A549 (cell line): ENCODE results near the gene NAV3. TPM values are rescaled to one million over a fixed set of nuclear protein-coding genes. Genes with fewer than 3 reads are reported as not detected.

Experiments used
- ATAC-seq, 2 experiments: fragments of 200-7000 bp in 1 of 2; fragments of >200 bp in 1 of 2; cut with Nextera tagmentation in 1 of 2; cut with Tn5 transposase in 1 of 2; 3 replicates each; pipeline versions ENCODE4 v1.8.0 to v1.9.1; 2018 to 2020; ENCODE audit warnings: mild to moderate bottlenecking in 1 of 2, moderate library complexity in 1 of 2
- CTCF ChIA-PET: fragments of 300-600 bp; sonication (Branson Sonifier 250); formaldehyde crosslinking; extraction: SDS; loops from one replicate; lab custom pipeline; 2021; ENCODE audit warnings: antibody characterized with exemption, inconsistent platforms; lab: Yijun Ruan, JAX
- POLR2A ChIA-PET: fragments of 350-600 bp; formaldehyde crosslinking; extraction: SDS; loops from one replicate; lab custom pipeline; 2021; ENCODE audit warnings: antibody characterized with exemption, inconsistent platforms; lab: Yijun Ruan, JAX
- DNase-seq, 2 experiments: peaks; one replicate each; pipeline versions ENCODE4 v3.0.0 to v3.0.0-alpha.2; 2011 to 2016; ENCODE audit warnings: low read depth in 1 of 2, low spot score in 1 of 2
- FAIRE-seq: peaks from 2 replicates; lab custom pipeline; 2011; peaks lifted over from hg19 to GRCh38; lab: Jason Lieb, UNC
- H3K27ac ChIP-seq, 2 experiments: fragments of >200 bp; sonication (Bioruptor Twin); formaldehyde crosslinking; 3 replicates each; pipeline ENCODE4 v1.5.1; 2016 to 2017
- H3K4me1 ChIP-seq: fragments of >200 bp; sonication (Bioruptor Twin); formaldehyde crosslinking; 3 replicates; pipeline ENCODE4 v1.6.1; 2016
- H3K4me2 ChIP-seq: fragments of >200 bp; sonication (Bioruptor Twin); formaldehyde crosslinking; 3 replicates; pipeline ENCODE4 v1.6.1; 2016
- H3K4me3 ChIP-seq: fragments of >200 bp; sonication (Bioruptor Twin); formaldehyde crosslinking; 3 replicates; pipeline ENCODE4 v1.5.1; 2016
- H3K9me3 ChIP-seq: fragments of >200 bp; sonication (Bioruptor Twin); formaldehyde crosslinking; 3 replicates; pipeline ENCODE4 v1.6.1; 2016
- BHLHE40 ChIP-seq: IDR thresholded peaks from 2 replicates; pipeline ENCODE4 v1.6.1; 2012; ENCODE audit warnings: low read depth, low read length, inconsistent platforms
- CBX2 ChIP-seq: fragments of 200-600 bp; sonication (generic); IDR thresholded peaks from 2 replicates; pipeline ENCODE4 v1.6.1; 2016; ENCODE audit warnings: low read depth, mild to moderate bottlenecking, borderline replicate concordance
- CEBPB ChIP-seq, 2 experiments: fragments of >200 bp in 1 of 2; sonication (Bioruptor Twin) in 1 of 2; formaldehyde crosslinking in 1 of 2; IDR thresholded peaks; 2 replicates each; pipeline ENCODE4 v1.6.1; 2012 to 2016
- EHF ChIP-seq: fragments of 250-450 bp; sonication (Bioruptor Pico); IDR thresholded peaks from 2 replicates; pipeline ENCODE4 v1.5.0; 2020; ENCODE audit warnings: mild to moderate bottlenecking
- EHMT2 ChIP-seq: fragments of 200-600 bp; sonication (generic); IDR thresholded peaks from 2 replicates; pipeline ENCODE4 v1.6.1; 2016; ENCODE audit warnings: antibody characterized with exemption, low read depth, mild to moderate bottlenecking, moderate library complexity
- FOSB ChIP-seq: fragments of 250-450 bp; sonication (Bioruptor Pico); IDR thresholded peaks from 2 replicates; pipeline ENCODE4 v1.5.0; 2020; ENCODE audit warnings: mild to moderate bottlenecking, moderate library complexity
- FOSL2 ChIP-seq, 2 experiments: fragments of 450-650 bp in 1 of 2; fragments of >200 bp in 1 of 2; sonication (Bioruptor Twin) in 1 of 2; formaldehyde crosslinking; IDR thresholded peaks; 2 replicates each; pipeline versions ENCODE4 v1.5.0 to v1.6.1; 2016 to 2020; ENCODE audit warnings: mild to moderate bottlenecking in 1 of 2, moderate library complexity in 1 of 2
- HES2 ChIP-seq: fragments of >200 bp; sonication (Bioruptor Twin); formaldehyde crosslinking; IDR thresholded peaks from 2 replicates; pipeline ENCODE4 v1.6.1; 2016
- HEYL ChIP-seq: fragments of 250-450 bp; sonication (Bioruptor Pico); IDR thresholded peaks from 2 replicates; pipeline ENCODE4 v1.8.0; 2021; ENCODE audit warnings: mild to moderate bottlenecking, moderate library complexity
- HMGXB4 ChIP-seq: fragments of 250-450 bp; sonication (Bioruptor Pico); IDR thresholded peaks from 2 replicates; pipeline ENCODE4 v1.5.0; 2021; ENCODE audit warnings: mild to moderate bottlenecking, moderate library complexity, borderline replicate concordance
- HOXB13 ChIP-seq: fragments of 250-450 bp; sonication (Bioruptor Pico); IDR thresholded peaks from 2 replicates; pipeline ENCODE4 v1.5.0; 2020; ENCODE audit warnings: low read depth, mild to moderate bottlenecking, moderate library complexity
- HOXB5 ChIP-seq: fragments of 250-450 bp; sonication (Bioruptor Pico); IDR thresholded peaks from 2 replicates; pipeline ENCODE4 v1.5.0; 2020; ENCODE audit warnings: mild to moderate bottlenecking, moderate library complexity
- MAFK ChIP-seq: fragments of 450-650 bp; IDR thresholded peaks from 2 replicates; pipeline ENCODE4 v1.6.1; 2014; ENCODE audit not compliant: partially characterized antibody
- MAX ChIP-seq: IDR thresholded peaks from 2 replicates; pipeline ENCODE4 v1.6.1; 2012
- NFE2L2 ChIP-seq: fragments of 150-350 bp; conservative IDR thresholded peaks from 2 replicates; pipeline ENCODE4 v1.6.1; 2014; ENCODE audit warnings: low read length
- NR3C1 ChIP-seq: fragments of >200 bp; sonication (Bioruptor Twin); formaldehyde crosslinking; IDR thresholded peaks from 3 replicates; pipeline ENCODE4 v1.6.1; 2017
- PHF8 ChIP-seq: fragments of 200-600 bp; sonication (generic); IDR thresholded peaks from 2 replicates; pipeline ENCODE4 v1.6.1; 2016; ENCODE audit warnings: low read depth, mild to moderate bottlenecking, antibody characterized with exemption, moderate library complexity, borderline replicate concordance
- POLR2A ChIP-seq: IDR thresholded peaks from 2 replicates; pipeline ENCODE4 v1.6.1; 2012; ENCODE audit warnings: mild to moderate bottlenecking, low read length
- POLR2AphosphoS2 ChIP-seq: conservative IDR thresholded peaks from 2 replicates; pipeline ENCODE4 v1.6.1; 2012; ENCODE audit warnings: low read length, improper control_type of control experiment, inconsistent platforms
- RARB ChIP-seq: fragments of 250-450 bp; sonication (Bioruptor Pico); IDR thresholded peaks from 2 replicates; pipeline ENCODE4 v1.8.0; 2021; ENCODE audit warnings: mild to moderate bottlenecking, moderate library complexity
- REST ChIP-seq: fragments of 200-600 bp; sonication (generic); IDR thresholded peaks from 2 replicates; pipeline ENCODE4 v1.6.1; 2016; ENCODE audit warnings: antibody characterized with exemption, mild to moderate bottlenecking, moderate library complexity
- RNF2 ChIP-seq: fragments of 200-600 bp; sonication (generic); IDR thresholded peaks from 2 replicates; pipeline ENCODE4 v1.6.1; 2016; ENCODE audit warnings: low read depth, mild to moderate bottlenecking, antibody characterized with exemption, moderate library complexity, borderline replicate concordance
- SMC3 ChIP-seq: fragments of >200 bp; sonication (Bioruptor Twin); formaldehyde crosslinking; IDR thresholded peaks from 3 replicates; pipeline ENCODE4 v1.6.1; 2018; ENCODE audit warnings: inconsistent platforms
- ZC3H11A ChIP-seq: fragments of 450-650 bp; IDR thresholded peaks from 2 replicates; pipeline ENCODE4 v1.6.1; 2014; ENCODE audit warnings: antibody characterized with exemption, mild to moderate bottlenecking
- ZFP36 ChIP-seq: fragments of 450-650 bp; IDR thresholded peaks from 2 replicates; pipeline ENCODE4 v1.6.1; 2014; ENCODE audit warnings: borderline replicate concordance; ENCODE audit not compliant: partially characterized antibody
- ZNF302 ChIP-seq: fragments of 250-450 bp; sonication (Bioruptor Pico); IDR thresholded peaks from 2 replicates; pipeline ENCODE4 v1.9.0; 2021; ENCODE audit warnings: inconsistent platforms, mild to moderate bottlenecking, moderate library complexity
- WGBS: methylation state at CpG from one replicate; pipeline ENCODE4 v1.1.6; 2017; ENCODE audit errors: missing lambda C conversion rate; 5-methylcytosine and 5-hydroxymethylcytosine counted together
- polyA plus RNA-seq, 4 experiments: library from polyadenylated mRNA; depleted of rRNA in 3 of 4; stranded (reverse); fragments of >200 nt; fragmentation: RNase III in 1 of 4; extraction: RNeasy Plus Mini Kit Qiagen cat#74134 plus additional on column Dnase treatment in 1 of 4; gene quantifications; 2 replicates in 3 of 4; 3 replicates in 1 of 4; pipeline ENCODE4 v1.2.3, GENCODE V29; 2011 to 2017

NAV3 gene
- polyA plus RNA-seq, 2 of the 4 experiments (the other 2 are of a cell fraction), result 8.6 to 9.7 TPM

- TF ChIP-seq HMGXB4 (no peak), RARB (CRISPR knock-in tag) (no peak), SMC3 (no peak), MAX (no peak), CEBPB (IDR thresholded peaks at IDR 0.05) (no peak), CBX2 (no peak), EHF (CRISPR knock-in tag) (no peak), MAFK (no peak), HEYL (no peak)
- ATAC-seq (no peak), FAIRE-seq (no peak), DNase-seq (no peak)
- POLR2A ChIA-PET, result no interaction called here
- Histone ChIP-seq H3K4me1 (no peaks in the 10 kb centered on the region), H3K27ac (no peak overlapping the region), H3K4me3 (no peak overlapping the region), H3K9me3 (no peaks in the 10 kb centered on the region), H3K4me2 (no peak overlapping the region)
- whole genome bisulfite sequencing, result 23% methylated on average over 2 of the region's 2 CpGs
- CTCF ChIA-PET, result no interaction called here
Measured at GRCh38 chr12:78244916-78245507, 414.3 kb downstream of the NAV3 start.

GRCh38 chr12:78248321-78248720, 417.6 kb downstream of the NAV3 start:
- DNase-seq (no peak), FAIRE-seq (no peak), ATAC-seq (no peak)
- Histone ChIP-seq H3K9me3 (no peaks in the 10 kb centered on the region), H3K4me3 (no peak overlapping the region), H3K4me1 (no peaks in the 10 kb centered on the region), H3K27ac (no peak overlapping the region), H3K4me2 (no peak overlapping the region)
- ChIA-PET POLR2A (no interaction called here), CTCF (no interaction called here)
- TF ChIP-seq ZC3H11A (no peak), ZFP36 (no peak), RNF2 (no peak), RARB (CRISPR knock-in tag) (no peak), ZNF302 (CRISPR knock-in tag) (no peak), FOSB (no peak), HOXB5 (CRISPR knock-in tag) (no peak), POLR2A (no peak), HOXB13 (CRISPR knock-in tag) (no peak), FOSL2 (IDR thresholded peaks at IDR 0.05) (no peak), FOSL2 (CRISPR knock-in tag; IDR thresholded peaks at IDR 0.05) (no peak), REST (no peak), MAFK (no peak), EHMT2 (no peak), POLR2AphosphoS2 (no peak), NR3C1 (no peak), NFE2L2 (no peak), BHLHE40 (no peak), PHF8 (no peak), HES2 (no peak), EHF (CRISPR knock-in tag) (no peak)
- WGBS, result 6% methylated on average over 1 of the region's 1 CpG
